HG03097 (cell line): ENCODE measurements around the gene ARFGAP1.

Experiments
- ATAC-seq: cut with Tn5 transposase; IDR thresholded peaks from one replicate; pipeline ENCODE4 v1.9.1; 2021; ENCODE audit not compliant: unreplicated experiment, low FRiP score

The ARFGAP1 gene

GRCh38 chr20:63258781-63259180 is 13.8 kb upstream of the ARFGAP1 start:
- ATAC-seq: no peak

- no peak for ATAC-seq
Observed at GRCh38 chr20:63259734-63260460, 12.7 kb upstream of the ARFGAP1 start.

- ATAC-seq: no peak
Observed at GRCh38 chr20:63260521-63260920, 12.1 kb upstream of the ARFGAP1 start.

- ATAC-seq: no peak
Observed at GRCh38 chr20:63261060-63261794, 11.4 kb upstream of the ARFGAP1 start.

- ATAC-seq: no peak
Observed at GRCh38 chr20:63261795-63262528, 10.7 kb upstream of the ARFGAP1 start.

GRCh38 chr20:63262836-63263235 is 9.8 kb upstream of the ARFGAP1 start:
- no peak for ATAC-seq

GRCh38 chr20:63264000-63264399 is 8.6 kb upstream of the ARFGAP1 start:
- no peak for ATAC-seq

GRCh38 chr20:63264519-63264918 is 8.1 kb upstream of the ARFGAP1 start:
- no peak for ATAC-seq

- no peak for ATAC-seq
Observed at GRCh38 chr20:63265891-63266515, 6.6 kb upstream of the ARFGAP1 start.

- ATAC-seq: no peak
Observed at GRCh38 chr20:63267691-63268090, 4.9 kb upstream of the ARFGAP1 start.

GRCh38 chr20:63268256-63268655 is 4.4 kb upstream of the ARFGAP1 start:
- ATAC-seq: no peak

- no peak for ATAC-seq
Observed at GRCh38 chr20:63268671-63269439, 3.8 kb upstream of the ARFGAP1 start.

GRCh38 chr20:63269724-63270123 is 2.9 kb upstream of the ARFGAP1 start:
- no peak for ATAC-seq

- no peak for ATAC-seq
Observed at GRCh38 chr20:63270606-63271325, 1.8 kb upstream of the ARFGAP1 start.

- no peak for ATAC-seq
Observed at GRCh38 chr20:63273059-63273579, 506 bp downstream of the ARFGAP1 start.

GRCh38 chr20:63273635-63274380 is 1.2 kb downstream of the ARFGAP1 start:
- no peak for ATAC-seq

GRCh38 chr20:63274381-63275228 is 2.0 kb downstream of the ARFGAP1 start:
- ATAC-seq: no peak

- ATAC-seq: no peak
Observed at GRCh38 chr20:63275825-63276224, 3.2 kb downstream of the ARFGAP1 start.
